ENCODE results near the gene TESMIN. TPM values are rescaled to one million over a fixed set of nuclear protein-coding genes. Genes with fewer than 3 reads are reported as not detected.
A peak's percentile ranks its signal among the peaks of the same experiment; 100 is the strongest.

Gene TESMIN
- total RNA-seq, 1 experiment from 2014 or later = 9.7 TPM

GRCh38 chr11:68692115-68692514 is 59.2 kb downstream of the TESMIN start:
- H3K27ac Mint-ChIP-seq (ENCODE audit: low read depth, unreplicated experiment) = no peak overlapping the region
- POLR2A ChIA-PET = no interaction called here

DNA sequence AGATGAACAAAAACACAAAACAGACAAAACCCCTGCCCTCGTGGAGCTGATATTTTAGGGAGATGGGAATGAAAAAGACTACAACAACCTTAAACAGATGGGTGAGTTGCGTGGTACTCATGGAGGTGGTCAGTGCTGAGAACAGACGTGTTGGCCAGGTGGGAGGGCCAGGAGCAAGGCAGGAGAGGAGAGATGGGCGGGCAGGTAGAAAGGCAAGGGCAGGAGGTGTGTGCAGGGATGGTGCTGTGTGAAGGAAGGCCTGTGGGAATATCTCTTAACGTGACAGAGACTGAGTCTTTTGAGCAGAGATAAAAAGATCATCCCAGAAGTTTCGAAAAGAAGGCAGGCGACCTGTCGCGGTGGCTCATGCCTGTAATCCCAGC is 59.9 kb downstream of the TESMIN start:
- no peak for DNase-seq (ENCODE audit: unreplicated experiment)
- ChIA-PET CTCF (interaction anchor here (0.6 kb wide), 1 partner anchor 10 kb away, joined by 6 read pairs; no protein-coding TSS in a partner anchor), POLR2A (no interaction called here)
- Mint-ChIP-seq H3K4me1 (ENCODE audit: insufficient read depth, unreplicated experiment) (no peaks in the 10 kb centered on the region), H3K9me3 (ENCODE audit: unreplicated experiment) (no peaks in the 10 kb centered on the region), H3K27ac (ENCODE audit: low read depth, unreplicated experiment) (no peak overlapping the region), H3K27me3 (ENCODE audit: insufficient read depth, unreplicated experiment) (peaks cover 77% of the 10 kb centered on the region), H3K36me3 (ENCODE audit: insufficient read depth, unreplicated experiment) (no peaks in the 10 kb centered on the region), H3K4me3 (ENCODE audit: unreplicated experiment) (no peak overlapping the region)
- intact Hi-C loops (cut with micrococcal nuclease) = no loop called here
- TF ChIP-seq, protein P1, sequence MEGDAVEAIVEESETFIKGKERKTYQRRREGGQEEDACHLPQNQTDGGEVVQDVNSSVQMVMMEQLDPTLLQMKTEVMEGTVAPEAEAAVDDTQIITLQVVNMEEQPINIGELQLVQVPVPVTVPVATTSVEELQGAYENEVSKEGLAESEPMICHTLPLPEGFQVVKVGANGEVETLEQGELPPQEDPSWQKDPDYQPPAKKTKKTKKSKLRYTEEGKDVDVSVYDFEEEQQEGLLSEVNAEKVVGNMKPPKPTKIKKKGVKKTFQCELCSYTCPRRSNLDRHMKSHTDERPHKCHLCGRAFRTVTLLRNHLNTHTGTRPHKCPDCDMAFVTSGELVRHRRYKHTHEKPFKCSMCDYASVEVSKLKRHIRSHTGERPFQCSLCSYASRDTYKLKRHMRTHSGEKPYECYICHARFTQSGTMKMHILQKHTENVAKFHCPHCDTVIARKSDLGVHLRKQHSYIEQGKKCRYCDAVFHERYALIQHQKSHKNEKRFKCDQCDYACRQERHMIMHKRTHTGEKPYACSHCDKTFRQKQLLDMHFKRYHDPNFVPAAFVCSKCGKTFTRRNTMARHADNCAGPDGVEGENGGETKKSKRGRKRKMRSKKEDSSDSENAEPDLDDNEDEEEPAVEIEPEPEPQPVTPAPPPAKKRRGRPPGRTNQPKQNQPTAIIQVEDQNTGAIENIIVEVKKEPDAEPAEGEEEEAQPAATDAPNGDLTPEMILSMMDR (IDR thresholded peaks at IDR 0.05; ENCODE audit: unreplicated experiment) = no peak
- BruUV-seq (replicated peaks) = no TSS peak

More at GRCh38 chr11:68692115-68692514, 59.2 kb downstream of the TESMIN start:
- TF ChIP-seq, protein P1 (IDR thresholded peaks at IDR 0.05; ENCODE audit: unreplicated experiment) = no peak
- no peak overlapping the region for H3K4me3 Mint-ChIP-seq (ENCODE audit: unreplicated experiment)
- no peaks in the 10 kb centered on the region for H3K4me1 Mint-ChIP-seq (ENCODE audit: insufficient read depth, unreplicated experiment)
- no peaks in the 10 kb centered on the region for H3K36me3 Mint-ChIP-seq (ENCODE audit: insufficient read depth, unreplicated experiment)
- BruUV-seq (replicated peaks) = no TSS peak
- intact Hi-C loops (cut with micrococcal nuclease) = no loop called here
- CTCF ChIA-PET = no interaction called here
- no peak for DNase-seq (ENCODE audit: unreplicated experiment)
- H3K27me3 Mint-ChIP-seq (ENCODE audit: insufficient read depth, unreplicated experiment) = peaks cover 71% of the 10 kb centered on the region
- H3K9me3 Mint-ChIP-seq (ENCODE audit: unreplicated experiment) = no peaks in the 10 kb centered on the region

DNA sequence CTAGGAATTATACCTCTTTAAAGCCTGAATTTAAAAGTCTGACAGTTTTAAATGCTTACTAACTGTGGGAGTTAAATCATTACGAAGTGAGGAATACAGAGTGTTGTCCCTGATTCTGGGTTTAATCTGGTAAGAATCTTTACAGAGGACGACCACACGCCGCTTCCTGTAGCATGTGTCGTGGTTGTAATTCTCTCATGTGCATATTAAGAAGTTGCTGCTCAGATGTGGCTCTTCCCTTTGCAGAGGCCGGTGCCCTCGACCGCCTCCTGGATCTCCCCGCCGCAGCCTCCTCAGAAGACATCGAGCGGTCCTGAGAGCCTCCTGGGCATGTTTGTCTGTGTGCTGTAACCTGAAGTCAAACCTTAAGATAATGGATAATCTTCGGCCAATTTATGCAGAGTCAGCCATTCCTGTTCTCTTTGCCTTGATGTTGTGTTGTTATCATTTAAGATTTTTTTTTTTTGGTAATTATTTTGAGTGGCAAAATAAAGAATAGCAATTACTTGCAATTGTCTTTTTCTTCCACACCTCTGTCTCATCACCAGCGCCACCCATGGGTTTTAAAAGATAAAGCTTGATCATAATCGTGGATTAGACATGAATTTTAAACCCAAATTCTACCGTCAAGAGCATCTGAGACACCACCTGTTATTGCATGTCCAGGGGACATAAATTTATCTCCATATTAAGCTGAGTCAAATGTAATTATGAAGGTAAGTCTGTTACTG is 60.5 kb downstream of the TESMIN start:
- Mint-ChIP-seq H3K4me1 (ENCODE audit: insufficient read depth, unreplicated experiment) (no peaks in the 10 kb centered on the region), H3K27me3 (ENCODE audit: insufficient read depth, unreplicated experiment) (peaks cover 83% of the 10 kb centered on the region), H3K36me3 (ENCODE audit: insufficient read depth, unreplicated experiment) (no peaks in the 10 kb centered on the region), H3K9me3 (ENCODE audit: unreplicated experiment) (no peaks in the 10 kb centered on the region), H3K27ac (ENCODE audit: low read depth, unreplicated experiment) (no peak overlapping the region), H3K4me3 (ENCODE audit: unreplicated experiment) (no peak overlapping the region)
- ChIA-PET POLR2A (no interaction called here), CTCF (interaction anchor here (0.6 kb wide), 1 partner anchor 11 kb away, joined by 6 read pairs; no protein-coding TSS in a partner anchor)
- BruUV-seq (replicated peaks) = no TSS peak
- TF ChIP-seq, protein P1 (IDR thresholded peaks at IDR 0.05; ENCODE audit: unreplicated experiment) = no peak
- intact Hi-C loops (cut with micrococcal nuclease) = no loop called here
- DNase-seq (ENCODE audit: unreplicated experiment) = peak; percentile 13

DNA sequence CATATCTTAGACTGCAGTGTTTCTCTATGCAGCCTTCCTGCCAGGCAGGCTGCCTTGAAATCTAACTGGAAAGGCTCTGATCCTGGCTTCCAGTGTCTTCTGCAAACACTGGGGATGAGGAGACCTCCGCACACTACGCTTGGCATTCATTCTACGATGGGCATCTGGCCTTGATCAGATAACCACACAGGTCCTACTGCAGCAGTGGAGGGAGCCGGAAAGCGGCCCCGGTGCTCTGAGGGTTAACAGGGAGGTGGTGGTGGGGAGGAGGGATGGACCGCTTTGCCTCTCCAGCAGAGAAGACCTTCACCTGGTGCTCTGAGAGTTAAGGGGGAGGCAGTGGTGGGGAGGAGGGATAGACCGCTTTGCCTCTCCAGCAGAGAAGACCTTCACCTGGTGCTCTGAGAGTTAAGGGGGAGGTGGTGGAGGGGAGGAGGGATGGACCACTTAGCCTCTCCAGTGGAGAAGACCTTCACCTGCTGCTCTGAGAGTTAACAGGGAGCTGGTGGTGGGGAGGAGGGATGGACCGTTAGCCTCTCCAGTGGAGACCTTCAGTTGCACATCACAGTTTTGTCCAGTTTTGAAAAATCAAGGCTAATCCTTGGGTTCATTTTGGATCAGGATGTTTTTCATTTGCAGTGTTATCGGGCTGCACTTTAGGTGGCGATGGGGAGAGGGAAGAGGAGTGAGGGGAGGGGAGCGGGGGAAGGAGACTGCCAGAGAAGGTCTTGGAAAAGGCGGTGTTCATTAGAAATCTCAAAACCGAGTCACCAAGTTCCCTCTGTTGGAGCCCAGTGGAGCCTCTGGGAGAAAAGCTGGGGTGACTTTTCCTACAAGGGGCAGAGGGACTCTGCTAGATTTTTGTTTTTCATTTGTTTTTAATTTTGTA is 61.3 kb downstream of the TESMIN start:
- Mint-ChIP-seq H3K36me3 (ENCODE audit: insufficient read depth, unreplicated experiment) (no peaks in the 10 kb centered on the region), H3K27ac (ENCODE audit: low read depth, unreplicated experiment) (no peak overlapping the region), H3K27me3 (ENCODE audit: insufficient read depth, unreplicated experiment) (peaks cover 86% of the 10 kb centered on the region), H3K4me1 (ENCODE audit: insufficient read depth, unreplicated experiment) (no peaks in the 10 kb centered on the region), H3K4me3 (ENCODE audit: unreplicated experiment) (no peak overlapping the region), H3K9me3 (ENCODE audit: unreplicated experiment) (no peaks in the 10 kb centered on the region)
- BruUV-seq (replicated peaks) = no TSS peak
- TF ChIP-seq, protein P1 (IDR thresholded peaks at IDR 0.05; ENCODE audit: unreplicated experiment) = no peak
- POLR2A ChIA-PET = interaction anchor here (0.6 kb wide), 1 partner anchor 61 kb away, joined by 4 read pairs; no protein-coding TSS in a partner anchor
- no peak for DNase-seq (ENCODE audit: unreplicated experiment)
- CTCF ChIA-PET = no interaction called here
- intact Hi-C loops (cut with micrococcal nuclease) = no loop called here
